NCI-H524 treated with DMSO at 0.1 percent for 48 hours (cell line): ENCODE results near the gene LAMTOR3.

Experiments
- DNase-seq: peaks from one replicate; lab custom pipeline; 2025; lab: John Stamatoyannopoulos, UW

LAMTOR3 gene

GRCh38 chr4:99861120-99861905, 32.9 kb downstream of the LAMTOR3 start:
- DNase-seq: no peak

- DNase-seq: no peak
Measured at GRCh38 chr4:99860521-99860920, 33.7 kb downstream of the LAMTOR3 start.

GRCh38 chr4:99859618-99860017, 34.6 kb downstream of the LAMTOR3 start:
- no peak for DNase-seq

GRCh38 chr4:99857307-99857706, 36.9 kb downstream of the LAMTOR3 start:
- no peak for DNase-seq

GRCh38 chr4:99856166-99856565, 38.1 kb downstream of the LAMTOR3 start:
- no peak for DNase-seq

GRCh38 chr4:99855678-99856077, 38.5 kb downstream of the LAMTOR3 start:
- DNase-seq: no peak

GRCh38 chr4:99853999-99854398, 40.2 kb downstream of the LAMTOR3 start:
- no peak for DNase-seq

- no peak for DNase-seq
Measured at GRCh38 chr4:99853190-99853589, 41.0 kb downstream of the LAMTOR3 start.

GRCh38 chr4:99852199-99852749, 42.0 kb downstream of the LAMTOR3 start:
- no peak for DNase-seq

- no peak for DNase-seq
Measured at GRCh38 chr4:99848591-99849001, 45.6 kb downstream of the LAMTOR3 start.

- DNase-seq: no peak
Measured at GRCh38 chr4:99847362-99847976, 46.8 kb downstream of the LAMTOR3 start.

GRCh38 chr4:99846891-99847290, 47.3 kb downstream of the LAMTOR3 start:
- DNase-seq: no peak

- no peak for DNase-seq
Measured at GRCh38 chr4:99845708-99846469, 48.3 kb downstream of the LAMTOR3 start.

- no peak for DNase-seq
Measured at GRCh38 chr4:99845179-99845578, 49.0 kb downstream of the LAMTOR3 start.

- DNase-seq: no peak
Measured at GRCh38 chr4:99844048-99844447, 50.2 kb downstream of the LAMTOR3 start.

- no peak for DNase-seq
Measured at GRCh38 chr4:99843413-99843812, 50.8 kb downstream of the LAMTOR3 start.

GRCh38 chr4:99841129-99841528, 53.1 kb downstream of the LAMTOR3 start:
- DNase-seq: no peak

- DNase-seq: no peak
Measured at GRCh38 chr4:99838927-99839326, 55.3 kb downstream of the LAMTOR3 start.

GRCh38 chr4:99835942-99836341, 58.3 kb downstream of the LAMTOR3 start:
- no peak for DNase-seq

GRCh38 chr4:99834569-99834968, 59.7 kb downstream of the LAMTOR3 start:
- DNase-seq: no peak

- DNase-seq: no peak
Measured at GRCh38 chr4:99833756-99834155, 60.5 kb downstream of the LAMTOR3 start.

GRCh38 chr4:99832758-99833157, 61.5 kb downstream of the LAMTOR3 start:
- DNase-seq: no peak

- DNase-seq: no peak
Measured at GRCh38 chr4:99832321-99832720, 61.9 kb downstream of the LAMTOR3 start.
